ENCODE data around the gene SMYD5.

The SMYD5 gene

DNA sequence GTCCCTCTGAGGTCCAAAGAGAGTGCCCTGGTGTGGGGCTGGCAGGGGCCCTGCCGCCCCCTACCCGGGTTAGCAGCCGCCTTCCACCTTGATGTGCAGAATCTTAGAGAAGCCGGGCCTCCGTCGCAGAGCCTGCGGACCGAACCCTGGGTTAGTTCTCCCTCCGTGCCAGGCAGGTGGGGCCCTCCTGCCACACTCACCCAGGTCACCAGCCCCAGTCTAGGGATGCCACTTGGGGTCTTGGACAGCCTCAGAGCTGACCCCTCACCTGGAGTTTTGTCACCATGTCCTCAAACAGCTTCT is 44.8 kb downstream of the SMYD5 start:
- no peak overlapping the region for H2AFZ ChIP-seq (ENCODE audit: insufficient read depth, low read length, poor library complexity)
- no CpG with 5 or more reads among the region's 9 CpGs for WGBS (ENCODE audit: extremely low coverage, insufficient coverage, insufficient read length)

DNA sequence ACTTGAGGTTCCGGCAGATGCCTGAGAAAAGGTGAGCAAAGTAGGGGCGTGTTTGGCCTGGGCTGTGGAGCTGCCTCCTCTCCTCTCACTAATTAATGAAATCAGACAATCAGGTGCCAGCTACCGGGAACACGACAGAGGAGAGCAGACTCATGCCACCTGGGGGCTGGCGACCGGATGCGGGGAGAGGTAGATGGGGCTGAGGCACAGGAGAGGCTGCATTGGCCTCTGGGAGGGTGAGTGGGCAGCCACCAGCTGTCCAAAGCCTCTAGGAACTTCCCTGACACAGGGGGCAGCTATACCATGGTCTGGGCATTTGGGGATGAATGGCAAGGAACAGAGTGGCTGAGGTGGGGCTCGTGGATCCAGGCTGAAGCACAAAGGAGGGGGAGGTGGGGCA is 45.2 kb downstream of the SMYD5 start:
- no peaks in the 10 kb centered on the region for H3K27me3 ChIP-seq (ENCODE audit: insufficient read depth, low read length)
- no peak overlapping the region for H3K14ac ChIP-seq (ENCODE audit: low read length)
- peaks cover 2% of the 10 kb centered on the region for H3K9me3 ChIP-seq (ENCODE audit: insufficient read depth, low read depth, low read length)
- no peak overlapping the region for H2AK5ac ChIP-seq (ENCODE audit: low read length)
- no peaks in the 10 kb centered on the region for H3K4me1 ChIP-seq (ENCODE audit: control insufficient read depth in 1 of 2, insufficient read depth in 2 of 2, low read length in 2 of 2)
- no peak overlapping the region for H4K8ac ChIP-seq (ENCODE audit: low read depth, low read length)
- H3K9ac ChIP-seq (ENCODE audit: low read length), result no peak overlapping the region
- H3K18ac ChIP-seq (ENCODE audit: low read length), result no peak overlapping the region
- H3K4me2 ChIP-seq (ENCODE audit: low read length), result no peak overlapping the region
- no peak overlapping the region for H2AFZ ChIP-seq (ENCODE audit: insufficient read depth, low read length, poor library complexity)
- no peak overlapping the region for H2BK5ac ChIP-seq (ENCODE audit: low read depth, low read length, poor library complexity)
- H2BK12ac ChIP-seq (ENCODE audit: low read length), result no peak overlapping the region
- H3K79me2 ChIP-seq (ENCODE audit: control insufficient read depth, insufficient read depth, low read length, poor library complexity), result no peaks in the 10 kb centered on the region
- no peak overlapping the region for H2BK120ac ChIP-seq (ENCODE audit: insufficient read depth, low read length, poor library complexity)
- H3K4ac ChIP-seq (ENCODE audit: low read depth, low read length), result no peak overlapping the region
- H3K79me1 ChIP-seq (ENCODE audit: low read length), result no peaks in the 10 kb centered on the region
- peaks cover 1 to 7% of the 10 kb centered on the region in 2 experiments for H3K36me3 ChIP-seq (ENCODE audit: control insufficient read depth in 1 of 2, insufficient read depth in 2 of 2, low read length in 2 of 2)
- no CpG with 5 or more reads among the region's 8 CpGs for WGBS (ENCODE audit: extremely low coverage, insufficient coverage, insufficient read length)
- H3K27ac ChIP-seq (ENCODE audit: low read depth, low read length), result no peak overlapping the region
- H4K12ac ChIP-seq (ENCODE audit: low read depth, low read length), result no peak overlapping the region
- H4K91ac ChIP-seq (ENCODE audit: low read depth, low read length), result no peak overlapping the region
- no peak for DNase-seq
- no peak overlapping the region for H3K4me3 ChIP-seq (ENCODE audit: low read depth, low read length)
- no peak overlapping the region for H3K23ac ChIP-seq (ENCODE audit: low read length)

More for the DNA sequence above, 44.8 kb downstream of the SMYD5 start:
- Histone ChIP-seq H2AK5ac (ENCODE audit: low read length) (no peak overlapping the region), H3K23ac (ENCODE audit: low read length) (no peak overlapping the region), H3K4ac (ENCODE audit: low read depth, low read length) (no peak overlapping the region), H4K12ac (ENCODE audit: low read depth, low read length) (no peak overlapping the region), H3K9me3 (ENCODE audit: insufficient read depth, low read depth, low read length) (peaks cover 2% of the 10 kb centered on the region), H3K4me3 (ENCODE audit: low read depth, low read length) (no peak overlapping the region), H3K79me1 (ENCODE audit: low read length) (no peaks in the 10 kb centered on the region), H3K27me3 (ENCODE audit: insufficient read depth, low read length) (no peaks in the 10 kb centered on the region), H3K4me2 (ENCODE audit: low read length) (no peak overlapping the region), H4K91ac (ENCODE audit: low read depth, low read length) (no peak overlapping the region), H3K4me1 (ENCODE audit: control insufficient read depth in 1 of 2, insufficient read depth in 2 of 2, low read length in 2 of 2) (no peaks in the 10 kb centered on the region), H3K14ac (ENCODE audit: low read length) (no peak overlapping the region), H3K36me3 (ENCODE audit: control insufficient read depth in 1 of 2, insufficient read depth in 2 of 2, low read length in 2 of 2) (peaks cover 5 to 11% of the 10 kb centered on the region in 2 experiments), H3K9ac (ENCODE audit: low read length) (no peak overlapping the region), H2BK5ac (ENCODE audit: low read depth, low read length, poor library complexity) (no peak overlapping the region), H3K27ac (ENCODE audit: low read depth, low read length) (no peak overlapping the region), H3K79me2 (ENCODE audit: control insufficient read depth, insufficient read depth, low read length, poor library complexity) (no peaks in the 10 kb centered on the region), H2BK12ac (ENCODE audit: low read length) (no peak overlapping the region), H4K8ac (ENCODE audit: low read depth, low read length) (no peak overlapping the region), H3K18ac (ENCODE audit: low read length) (no peak overlapping the region), H2BK120ac (ENCODE audit: insufficient read depth, low read length, poor library complexity) (no peak overlapping the region)
- DNase-seq, result no peak

DNA sequence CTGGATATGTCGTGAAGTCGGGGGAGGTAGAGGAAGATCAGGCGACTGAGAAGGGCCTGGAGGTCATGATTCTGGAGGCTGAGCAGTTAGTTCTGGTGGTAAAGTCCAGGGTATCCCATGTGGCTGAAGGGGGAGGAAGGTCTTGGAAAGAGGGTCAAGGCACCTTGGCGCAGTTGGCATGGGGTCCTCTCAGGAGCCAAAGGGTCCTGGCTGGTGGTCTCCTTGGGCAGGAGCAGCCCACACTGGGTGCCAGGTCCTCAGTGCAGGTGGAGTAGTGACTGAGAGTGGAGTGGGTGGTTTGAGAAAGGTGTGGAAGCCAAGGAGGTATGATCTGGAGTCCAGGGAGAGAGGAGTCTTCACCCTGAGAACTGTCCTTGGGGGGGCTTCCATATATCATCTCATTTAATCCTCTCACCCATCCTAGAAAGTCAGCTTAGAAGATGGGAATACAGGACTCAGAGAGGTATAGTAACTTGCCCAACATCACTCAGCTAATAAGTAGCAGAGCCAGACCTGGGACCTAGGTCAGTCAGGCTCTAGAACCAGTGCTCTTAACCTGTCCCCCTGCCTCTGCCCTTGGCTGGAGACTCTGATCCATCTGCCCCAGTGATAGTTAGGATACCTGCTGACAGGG is 45.8 kb downstream of the SMYD5 start:
- no peak overlapping the region for H3K4me3 ChIP-seq (ENCODE audit: low read depth, low read length)
- H3K4me1 ChIP-seq (ENCODE audit: control insufficient read depth in 1 of 2, insufficient read depth in 2 of 2, low read length in 2 of 2), result no peaks in the 10 kb centered on the region
- H4K91ac ChIP-seq (ENCODE audit: low read depth, low read length), result no peak overlapping the region
- no peak overlapping the region for H4K12ac ChIP-seq (ENCODE audit: low read depth, low read length)
- H3K14ac ChIP-seq (ENCODE audit: low read length), result no peak overlapping the region
- H2BK5ac ChIP-seq (ENCODE audit: low read depth, low read length, poor library complexity), result no peak overlapping the region
- WGBS (ENCODE audit: extremely low coverage, insufficient coverage, insufficient read length), result no CpG with 5 or more reads among the region's 4 CpGs
- no peak overlapping the region for H2AK5ac ChIP-seq (ENCODE audit: low read length)
- no peak for DNase-seq
- no peak overlapping the region for H3K4ac ChIP-seq (ENCODE audit: low read depth, low read length)
- H3K9me3 ChIP-seq (ENCODE audit: insufficient read depth, low read depth, low read length), result peaks cover 2% of the 10 kb centered on the region
- no peak overlapping the region for H2AFZ ChIP-seq (ENCODE audit: insufficient read depth, low read length, poor library complexity)
- no peak overlapping the region for H2BK12ac ChIP-seq (ENCODE audit: low read length)
- H2BK120ac ChIP-seq (ENCODE audit: insufficient read depth, low read length, poor library complexity), result no peak overlapping the region
- no peak overlapping the region for H3K18ac ChIP-seq (ENCODE audit: low read length)
- H3K9ac ChIP-seq (ENCODE audit: low read length), result no peak overlapping the region
- H4K8ac ChIP-seq (ENCODE audit: low read depth, low read length), result no peak overlapping the region
- H3K27me3 ChIP-seq (ENCODE audit: insufficient read depth, low read length), result no peaks in the 10 kb centered on the region
- H3K79me2 ChIP-seq (ENCODE audit: control insufficient read depth, insufficient read depth, low read length, poor library complexity), result no peaks in the 10 kb centered on the region
- H3K79me1 ChIP-seq (ENCODE audit: low read length), result no peaks in the 10 kb centered on the region
- H3K23ac ChIP-seq (ENCODE audit: low read length), result no peak overlapping the region
- H3K4me2 ChIP-seq (ENCODE audit: low read length), result no peak overlapping the region
- H3K27ac ChIP-seq (ENCODE audit: low read depth, low read length), result no peak overlapping the region
- H3K36me3 ChIP-seq (ENCODE audit: control insufficient read depth in 1 of 2, insufficient read depth in 2 of 2, low read length in 2 of 2), result peaks cover 0 to 4% of the 10 kb centered on the region in 2 experiments

DNA sequence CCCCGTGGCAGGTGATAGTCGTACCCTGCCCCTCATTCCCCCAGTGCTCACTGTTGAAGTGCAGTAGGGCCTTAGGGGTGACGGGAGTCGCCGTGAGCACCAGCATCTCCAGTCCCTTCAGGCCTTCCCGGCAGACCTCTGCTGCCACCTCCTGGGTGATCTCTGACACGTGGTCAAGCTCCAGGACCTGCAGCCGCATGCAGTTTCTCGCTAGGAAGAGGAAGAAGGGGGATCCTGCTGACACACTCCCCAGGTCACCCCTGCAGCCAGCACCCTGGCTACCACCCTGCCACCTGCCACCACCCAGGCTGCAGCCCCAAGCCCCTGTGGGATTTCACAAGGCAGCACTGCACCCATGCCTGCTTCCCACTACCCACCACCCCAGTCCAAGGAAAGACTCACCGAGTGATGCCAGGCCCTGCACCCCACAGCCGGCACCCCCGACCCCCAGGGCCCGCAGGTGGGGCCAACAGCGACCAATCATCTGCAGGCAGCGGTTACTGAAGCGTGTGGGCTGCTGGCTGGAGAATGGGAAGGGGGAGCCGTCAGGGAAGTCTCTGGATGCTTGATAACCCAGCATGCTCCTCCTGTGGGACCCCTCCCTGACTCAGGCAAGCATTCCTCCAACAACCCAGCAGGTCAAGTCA is 46.4 kb downstream of the SMYD5 start:
- Histone ChIP-seq H4K8ac (ENCODE audit: low read depth, low read length) (no peak overlapping the region), H4K12ac (ENCODE audit: low read depth, low read length) (no peak overlapping the region), H2BK120ac (ENCODE audit: insufficient read depth, low read length, poor library complexity) (no peak overlapping the region), H3K27ac (ENCODE audit: low read depth, low read length) (no peak overlapping the region), H3K14ac (ENCODE audit: low read length) (no peak overlapping the region), H3K18ac (ENCODE audit: low read length) (no peak overlapping the region), H2BK12ac (ENCODE audit: low read length) (no peak overlapping the region), H3K27me3 (ENCODE audit: insufficient read depth, low read length) (no peaks in the 10 kb centered on the region), H3K9ac (ENCODE audit: low read length) (no peak overlapping the region), H3K36me3 (ENCODE audit: control insufficient read depth in 1 of 2, insufficient read depth in 2 of 2, low read length in 2 of 2) (no peaks in the 10 kb centered on the region), H2AFZ (ENCODE audit: insufficient read depth, low read length, poor library complexity) (no peak overlapping the region), H4K91ac (ENCODE audit: low read depth, low read length) (no peak overlapping the region), H3K4me3 (ENCODE audit: low read depth, low read length) (no peak overlapping the region), H3K79me2 (ENCODE audit: control insufficient read depth, insufficient read depth, low read length, poor library complexity) (no peaks in the 10 kb centered on the region), H3K9me3 (ENCODE audit: insufficient read depth, low read depth, low read length) (peaks cover 2% of the 10 kb centered on the region), H2BK5ac (ENCODE audit: low read depth, low read length, poor library complexity) (no peak overlapping the region), H3K23ac (ENCODE audit: low read length) (no peak overlapping the region), H3K4ac (ENCODE audit: low read depth, low read length) (no peak overlapping the region), H2AK5ac (ENCODE audit: low read length) (no peak overlapping the region), H3K4me1 (ENCODE audit: control insufficient read depth in 1 of 2, insufficient read depth in 2 of 2, low read length in 2 of 2) (no peaks in the 10 kb centered on the region), H3K4me2 (ENCODE audit: low read length) (no peak overlapping the region), H3K79me1 (ENCODE audit: low read length) (no peaks in the 10 kb centered on the region)
- no CpG with 5 or more reads among the region's 17 CpGs for WGBS (ENCODE audit: extremely low coverage, insufficient coverage, insufficient read length)
- peak; percentile 46 to 67 for DNase-seq

All from trophoblast cell (in vitro differentiated cells and primary cell).